ENCODE results near the gene RALGAPA2.

- TF ChIP-seq CTCF (IDR thresholded peaks at IDR 0.05): no peak
- no peak for TF ChIP-seq POLR2A (IDR thresholded peaks at IDR 0.05; ENCODE audit: low read length)
- no peak for TF ChIP-seq SMC3 (IDR thresholded peaks at IDR 0.05)
- no peak for TF ChIP-seq GATA3 (IDR thresholded peaks at IDR 0.05; ENCODE audit: borderline replicate concordance)
- TF ChIP-seq E2F6 (IDR thresholded peaks at IDR 0.05; ENCODE audit: borderline replicate concordance, low read depth): no peak
- TF ChIP-seq RNF2 (IDR thresholded peaks at IDR 0.05; ENCODE audit: borderline replicate concordance, low read depth): no peak
- TF ChIP-seq USF2 (IDR thresholded peaks at IDR 0.05): no peak
- TF ChIP-seq RARB (CRISPR knock-in tag; IDR thresholded peaks at IDR 0.05): no peak
- TF ChIP-seq PBX3 (IDR thresholded peaks at IDR 0.05): no peak
- TF ChIP-seq CHD4 (IDR thresholded peaks at IDR 0.05; ENCODE audit: borderline replicate concordance): no peak
- TF ChIP-seq NFE2L2 (conservative IDR thresholded peaks at IDR 0.05; ENCODE audit: low read length): no peak
Measured at GRCh38 chr20:20442466-20442865, 270.0 kb downstream of the RALGAPA2 start.
